ENCODE measurements around the gene OR5H15. TPM values are rescaled to one million over a fixed set of nuclear protein-coding genes. Genes with fewer than 3 reads are reported as not detected.
"Not testable (repeated sequence)": the region's sequence is repeated elsewhere in the genome, so short reads cannot be mapped to it uniquely, and the experiment has no call there.

The OR5H15 gene
- total RNA-seq, 6 experiments from 2014 or later, result not detected

GRCh38 chr3:98182196-98182595, 15.7 kb downstream of the OR5H15 start:
- Mint-ChIP-seq H3K27ac (no peak overlapping the region), H3K36me3 (ENCODE audit: low read depth) (no peaks in the 10 kb centered on the region), H3K9me3 (peaks cover 16% of the 10 kb centered on the region), H3K27me3 (ENCODE audit: insufficient read depth) (no peaks in the 10 kb centered on the region), H3K4me3 (no peak overlapping the region), H3K4me1 (ENCODE audit: low read depth) (no peaks in the 10 kb centered on the region)
- DNase-seq, result no peak
- TF ChIP-seq CTCF (IDR thresholded peaks at IDR 0.05), result no peak

- Mint-ChIP-seq H3K27me3 (ENCODE audit: insufficient read depth) (no peaks in the 10 kb centered on the region), H3K4me1 (ENCODE audit: low read depth) (no peaks in the 10 kb centered on the region), H3K27ac (no peak overlapping the region), H3K9me3 (peaks cover 14% of the 10 kb centered on the region), H3K36me3 (ENCODE audit: low read depth) (no peaks in the 10 kb centered on the region), H3K4me3 (no peak overlapping the region)
- DNase-seq, result no peak
- TF ChIP-seq CTCF (IDR thresholded peaks at IDR 0.05), result no peak
Measured at GRCh38 chr3:98185180-98185579, 18.7 kb downstream of the OR5H15 start.

GRCh38 chr3:98188545-98188944, 22.0 kb downstream of the OR5H15 start:
- Mint-ChIP-seq H3K36me3 (ENCODE audit: low read depth) (no peaks in the 10 kb centered on the region), H3K27ac (no peak overlapping the region), H3K4me1 (ENCODE audit: low read depth) (no peaks in the 10 kb centered on the region), H3K4me3 (no peak overlapping the region), H3K9me3 (peaks cover 9% of the 10 kb centered on the region), H3K27me3 (ENCODE audit: insufficient read depth) (no peaks in the 10 kb centered on the region)
- peak; percentile 15; the same call in 1 of the 2 replicates for TF ChIP-seq CTCF (IDR thresholded peaks at IDR 0.05)
- DNase-seq, result no peak

GRCh38 chr3:98190911-98191310, 24.4 kb downstream of the OR5H15 start:
- not testable (repeated sequence) for H3K27me3 Mint-ChIP-seq (ENCODE audit: insufficient read depth); H3K27ac Mint-ChIP-seq

GRCh38 chr3:98196293-98196692, 29.8 kb downstream of the OR5H15 start:
- H3K4me3 Mint-ChIP-seq; H3K4me1 Mint-ChIP-seq (ENCODE audit: low read depth); H3K36me3 Mint-ChIP-seq (ENCODE audit: low read depth); H3K27me3 Mint-ChIP-seq (ENCODE audit: insufficient read depth); H3K27ac Mint-ChIP-seq; H3K9me3 Mint-ChIP-seq; DNase-seq: not testable (repeated sequence)

More at GRCh38 chr3:98190911-98191310, 24.4 kb downstream of the OR5H15 start:
- not testable (repeated sequence) for H3K9me3 Mint-ChIP-seq; H3K36me3 Mint-ChIP-seq (ENCODE audit: low read depth); DNase-seq; H3K4me3 Mint-ChIP-seq; H3K4me1 Mint-ChIP-seq (ENCODE audit: low read depth)

GRCh38 chr3:98199020-98199419, 32.5 kb downstream of the OR5H15 start:
- no peaks in the 10 kb centered on the region for H3K4me1 Mint-ChIP-seq (ENCODE audit: low read depth)
- no peaks in the 10 kb centered on the region for H3K36me3 Mint-ChIP-seq (ENCODE audit: low read depth)
- no peak overlapping the region for H3K27ac Mint-ChIP-seq
- peaks cover 8% of the 10 kb centered on the region; the same call in 1 of the 2 replicates for H3K9me3 Mint-ChIP-seq
- H3K4me3 Mint-ChIP-seq, result no peak overlapping the region
- no peak for TF ChIP-seq CTCF (IDR thresholded peaks at IDR 0.05)
- H3K27me3 Mint-ChIP-seq (ENCODE audit: insufficient read depth), result no peaks in the 10 kb centered on the region
- no peak for DNase-seq

GRCh38 chr3:98209244-98209643, 42.7 kb downstream of the OR5H15 start:
- Mint-ChIP-seq H3K27ac (no peak overlapping the region), H3K9me3 (peaks cover 21% of the 10 kb centered on the region; the same call in 1 of the 2 replicates), H3K4me3 (no peak overlapping the region), H3K4me1 (ENCODE audit: low read depth) (no peaks in the 10 kb centered on the region), H3K36me3 (ENCODE audit: low read depth) (no peaks in the 10 kb centered on the region), H3K27me3 (ENCODE audit: insufficient read depth) (no peaks in the 10 kb centered on the region; the same call in 1 of the 2 replicates)
- TF ChIP-seq CTCF (IDR thresholded peaks at IDR 0.05), result no peak
- no peak for DNase-seq

Measured in HFFc6 (cell line).